Esophagus muscularis mucosa (tissue), 4 donors: ENCODE data around the gene PARS2. TPM values are rescaled to one million over a fixed set of nuclear protein-coding genes. Genes with fewer than 3 reads are reported as not detected.

ENCODE experiments used
- DNase-seq: peaks from one replicate; pipeline ENCODE4 v3.0.0-alpha.2; 2017; ENCODE audit errors: extremely low spot score
- H3K27ac ChIP-seq, 4 donors: fragments of 200-600 bp; sonication (generic); replicated peaks in 1 of 4; 1 replicate in 3 of 4; 2 replicates in 1 of 4; pipeline ENCODE4 v1.5.1; 2016 to 2019; ENCODE audit warnings: mild to moderate bottlenecking in 1 of 4
- H3K27me3 ChIP-seq, 4 donors: fragments of 200-600 bp; sonication (generic); one replicate each; pipeline versions ENCODE4 v1.5.1 to v1.6.0; 2016 to 2019
- H3K36me3 ChIP-seq, 4 donors: fragments of 200-600 bp; sonication (generic); one replicate each; pipeline ENCODE4 v1.5.1; 2016 to 2019
- H3K4me1 ChIP-seq, 4 donors: fragments of 200-600 bp; sonication (generic); one replicate each; pipeline ENCODE4 v1.5.1; 2016 to 2019
- H3K4me3 ChIP-seq, 4 donors: fragments of 200-600 bp; sonication (generic); 1 replicate in 2 of 4; 2 replicates in 2 of 4; pipeline ENCODE4 v1.5.1; 2016 to 2019; ENCODE audit warnings: mild to moderate bottlenecking in 4 of 4, moderate library complexity in 1 of 4
- H3K9me3 ChIP-seq, 4 donors: fragments of 200-600 bp; sonication (generic); 1 replicate in 3 of 4; 2 replicates in 1 of 4; pipeline ENCODE4 v1.5.1; 2016 to 2019
- EP300 ChIP-seq: sonication (generic); formaldehyde crosslinking; IDR thresholded peaks from one replicate; pipeline ENCODE4 v1.6.1; 2017; ENCODE audit warnings: antibody characterized with exemption
- POLR2A ChIP-seq: fragments of 450-650 bp; IDR thresholded peaks from one replicate; pipeline ENCODE4 v1.6.1; 2017; ENCODE audit warnings: antibody characterized with exemption, moderate library complexity, mild to moderate bottlenecking, low read depth
- POLR2AphosphoS5 ChIP-seq, 2 donors: sonication (generic); formaldehyde crosslinking; IDR thresholded peaks; one replicate each; pipeline ENCODE4 v1.6.1; 2017; ENCODE audit warnings: antibody characterized with exemption in 2 of 2
- WGBS: methylation state at CpG from one replicate; pipeline ENCODE4 v1.1.5; 2018; 5-methylcytosine and 5-hydroxymethylcytosine counted together
- intact Hi-C: fragments of 100-400 bp; cut with DNase I; formaldehyde crosslinking; loops from one replicate; pipeline ENCODE4 v1.15.1; 2023
- total RNA-seq, 4 donors: library from RNA; depleted of rRNA; stranded (reverse); fragments of >200 nt; gene quantifications; one replicate each; pipeline versions ENCODE4 v1.1.0 to v1.2.1, GENCODE V29; 2016
- TF ChIP-seq, protein P1 (sequence below), 3 experiments: fragments of 200-600 bp in 2 of 3; fragments of 450-650 bp in 1 of 3; sonication (generic) in 2 of 3; IDR thresholded peaks; one replicate each; pipeline ENCODE4 v1.5.1; 2017 to 2019; ENCODE audit warnings: antibody characterized with exemption in 3 of 3, mild to moderate bottlenecking in 2 of 3, moderate library complexity in 1 of 3

The PARS2 gene
- total RNA-seq, 4 donors from 2014 or later = 4.0 to 7.5 (median 5.7) TPM

DNA sequence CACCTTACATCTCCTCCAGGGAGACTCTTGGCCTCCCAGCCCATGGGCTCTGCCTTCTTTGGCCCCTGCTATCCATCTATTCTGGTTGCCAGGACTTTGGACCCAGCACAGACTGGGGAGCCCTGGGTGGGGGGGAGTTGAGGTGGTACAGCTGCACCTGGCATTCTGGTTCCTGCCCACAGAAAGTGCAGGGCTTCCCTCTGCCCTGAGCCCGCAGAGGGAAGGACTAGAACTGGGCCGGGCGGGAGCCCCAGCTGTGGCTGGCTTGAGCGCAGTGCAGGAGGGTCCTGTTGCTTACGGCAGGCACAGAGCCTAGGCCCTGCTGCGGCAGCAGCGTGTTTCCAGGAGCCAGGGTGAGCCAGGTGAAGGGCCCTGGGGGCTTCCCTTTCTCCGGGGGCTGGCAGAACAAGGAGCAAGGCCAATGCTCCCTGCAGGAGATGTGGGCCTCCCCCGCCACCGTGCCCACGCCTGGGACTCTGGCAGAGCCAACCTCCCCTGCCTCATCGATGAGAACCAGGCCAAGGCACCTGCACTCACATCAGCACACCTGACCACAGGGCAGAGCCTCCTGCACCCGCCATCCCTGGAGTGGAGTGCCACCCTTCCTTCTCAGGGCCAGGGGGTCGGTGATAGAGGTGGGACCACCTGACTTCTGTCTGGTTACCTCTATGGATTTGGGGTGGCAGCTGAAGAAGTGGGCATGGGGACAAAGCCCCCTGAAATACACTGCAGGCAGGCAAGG, 16.1 kb downstream of the PARS2 start:
- Histone ChIP-seq H3K9me3 (no peaks in the 10 kb centered on the region), H3K4me3 (no peak overlapping the region), H3K27ac (no peak overlapping the region), H3K36me3 (peaks cover 0 to 18% (median 10%) of the 10 kb centered on the region in 4 donors), H3K4me1 (no peaks in the 10 kb centered on the region), H3K27me3 (no peaks in the 10 kb centered on the region)
- 94% methylated on average over 11 of the region's 14 CpGs for WGBS
- DNase-seq = no peak
- TF ChIP-seq, protein P1, sequence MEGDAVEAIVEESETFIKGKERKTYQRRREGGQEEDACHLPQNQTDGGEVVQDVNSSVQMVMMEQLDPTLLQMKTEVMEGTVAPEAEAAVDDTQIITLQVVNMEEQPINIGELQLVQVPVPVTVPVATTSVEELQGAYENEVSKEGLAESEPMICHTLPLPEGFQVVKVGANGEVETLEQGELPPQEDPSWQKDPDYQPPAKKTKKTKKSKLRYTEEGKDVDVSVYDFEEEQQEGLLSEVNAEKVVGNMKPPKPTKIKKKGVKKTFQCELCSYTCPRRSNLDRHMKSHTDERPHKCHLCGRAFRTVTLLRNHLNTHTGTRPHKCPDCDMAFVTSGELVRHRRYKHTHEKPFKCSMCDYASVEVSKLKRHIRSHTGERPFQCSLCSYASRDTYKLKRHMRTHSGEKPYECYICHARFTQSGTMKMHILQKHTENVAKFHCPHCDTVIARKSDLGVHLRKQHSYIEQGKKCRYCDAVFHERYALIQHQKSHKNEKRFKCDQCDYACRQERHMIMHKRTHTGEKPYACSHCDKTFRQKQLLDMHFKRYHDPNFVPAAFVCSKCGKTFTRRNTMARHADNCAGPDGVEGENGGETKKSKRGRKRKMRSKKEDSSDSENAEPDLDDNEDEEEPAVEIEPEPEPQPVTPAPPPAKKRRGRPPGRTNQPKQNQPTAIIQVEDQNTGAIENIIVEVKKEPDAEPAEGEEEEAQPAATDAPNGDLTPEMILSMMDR (IDR thresholded peaks at IDR 0.05) = no peak
- TF ChIP-seq POLR2AphosphoS5 (IDR thresholded peaks at IDR 0.05) (no peak), EP300 (no peak)
- intact Hi-C loops = no loop called here

DNA sequence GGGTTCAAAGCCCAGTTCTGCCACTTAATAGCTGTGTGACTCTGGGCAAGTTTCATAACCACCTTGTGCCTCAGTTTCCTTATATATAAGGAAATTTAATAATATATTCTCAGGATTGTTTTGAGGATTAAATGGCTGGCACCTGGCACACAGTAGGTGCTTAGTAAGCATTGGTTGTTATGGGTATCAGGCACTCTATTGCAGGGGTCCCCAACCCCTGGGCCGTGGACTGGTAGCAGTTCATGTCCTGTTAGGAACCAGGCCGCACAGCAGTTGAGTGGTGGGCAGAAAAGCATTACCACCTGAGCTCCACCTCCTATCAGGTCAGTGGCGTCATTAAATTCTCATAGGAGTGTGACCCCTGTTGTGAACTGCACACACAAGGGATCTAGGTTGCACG, 18.5 kb downstream of the PARS2 start:
- intact Hi-C loops = no loop called here
- Histone ChIP-seq H3K4me3 (no peak overlapping the region), H3K36me3 (peaks cover 11 to 42% (median 34%) of the 10 kb centered on the region in 4 donors), H3K4me1 (no peaks in the 10 kb centered on the region), H3K27ac (no peak overlapping the region), H3K9me3 (no peaks in the 10 kb centered on the region), H3K27me3 (no peaks in the 10 kb centered on the region)
- DNase-seq = no peak
- TF ChIP-seq POLR2AphosphoS5 (IDR thresholded peaks at IDR 0.05) (no peak), EP300 (no peak), POLR2A (no peak)
- TF ChIP-seq, protein P1 (IDR thresholded peaks at IDR 0.05) = no peak
- 97% methylated on average over 4 of the region's 4 CpGs for WGBS

DNA sequence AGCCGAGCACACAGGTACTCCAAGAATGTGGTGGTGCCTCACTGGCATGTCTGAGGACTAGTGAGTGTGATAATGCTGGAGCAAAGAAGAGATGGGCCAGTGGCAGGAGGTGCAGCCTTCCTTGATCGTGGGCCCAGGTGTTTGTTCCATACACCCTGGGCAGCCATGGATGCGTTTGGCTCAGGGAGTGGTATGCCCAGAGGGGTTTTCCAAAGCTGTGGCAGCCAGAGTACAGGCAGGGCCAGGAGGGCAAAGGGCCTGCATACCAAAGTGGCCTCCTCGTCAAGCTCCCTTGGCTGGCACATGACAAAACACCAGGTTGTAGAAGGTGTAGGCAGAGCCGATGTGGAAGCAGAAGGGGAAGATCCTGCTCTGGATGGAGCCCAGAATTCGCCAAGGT, 19.0 kb downstream of the PARS2 start:
- TF ChIP-seq EP300 (no peak), POLR2A (no peak), POLR2AphosphoS5 (IDR thresholded peaks at IDR 0.05) (no peak)
- TF ChIP-seq, protein P1 (IDR thresholded peaks at IDR 0.05) = no peak
- no peak overlapping the region for H3K27ac ChIP-seq
- no peak for DNase-seq
- H3K27me3 ChIP-seq = no peaks in the 10 kb centered on the region
- peaks cover 17 to 48% (median 40%) of the 10 kb centered on the region in 4 donors for H3K36me3 ChIP-seq
- intact Hi-C loops = no loop called here
- H3K9me3 ChIP-seq = no peaks in the 10 kb centered on the region
- H3K4me1 ChIP-seq = no peaks in the 10 kb centered on the region
- no peak overlapping the region for H3K4me3 ChIP-seq
- WGBS = 88% methylated on average over 6 of the region's 6 CpGs

DNA sequence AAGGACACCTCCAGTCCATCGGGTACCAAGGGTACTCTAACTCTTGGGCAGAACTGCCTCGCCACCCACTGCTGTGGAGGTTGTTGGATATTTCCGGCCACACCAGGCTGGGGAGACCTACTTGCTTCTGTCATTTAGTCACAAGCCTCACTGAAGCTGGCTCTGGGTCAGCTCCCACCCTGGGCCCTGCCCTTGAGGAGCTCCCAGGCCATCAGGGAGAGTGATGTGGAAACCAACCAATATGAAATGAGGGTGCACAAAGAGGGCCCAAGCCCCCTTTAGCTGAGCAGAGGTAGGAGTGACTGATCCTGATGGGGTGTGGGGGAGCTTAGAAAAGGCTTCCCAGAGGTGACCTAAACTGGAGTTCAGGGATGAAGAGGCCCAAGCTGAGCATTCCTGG, 19.6 kb downstream of the PARS2 start:
- WGBS = 92% methylated on average over 3 of the region's 3 CpGs
- no peak for TF ChIP-seq EP300
- TF ChIP-seq, protein P1 (IDR thresholded peaks at IDR 0.05) = no peak
- TF ChIP-seq POLR2AphosphoS5 (IDR thresholded peaks at IDR 0.05) = no peak
- TF ChIP-seq POLR2A = no peak

More for the DNA sequence above, 19.6 kb downstream of the PARS2 start:
- no peak overlapping the region for H3K4me3 ChIP-seq
- no peaks in the 10 kb centered on the region for H3K4me1 ChIP-seq
- H3K27me3 ChIP-seq = no peaks in the 10 kb centered on the region
- H3K27ac ChIP-seq = no peak overlapping the region
- peaks cover 20 to 53% (median 46%) of the 10 kb centered on the region in 4 donors for H3K36me3 ChIP-seq
- DNase-seq = no peak
- intact Hi-C loops = no loop called here
- H3K9me3 ChIP-seq = no peaks in the 10 kb centered on the region
